NB4 (cell line): ENCODE measurements around the gene NOL9.

ENCODE experiments used
- MYC ChIP-seq: IDR thresholded peaks from 2 replicates; pipeline ENCODE4 v1.6.1; 2011; ENCODE audit warnings: low read depth, low read length
- POLR2A ChIP-seq: IDR thresholded peaks from 2 replicates; pipeline ENCODE4 v1.6.1; 2011; ENCODE audit warnings: mild to moderate bottlenecking; ENCODE audit not compliant: insufficient read length; ENCODE audit errors: extremely low read depth
- TF ChIP-seq, protein P1 (sequence below): IDR thresholded peaks from one replicate; pipeline ENCODE4 v1.5.1; 2012; ENCODE audit warnings: low read depth, low read length
- TF ChIP-seq, protein P2 (sequence below): IDR thresholded peaks from 2 replicates; pipeline ENCODE4 v1.6.1; 2011; ENCODE audit warnings: low read depth, low read length

GRCh38 chr1:6499296-6499695, 55.0 kb downstream of the NOL9 start:
- no peak for TF ChIP-seq POLR2A
- TF ChIP-seq, protein P1, sequence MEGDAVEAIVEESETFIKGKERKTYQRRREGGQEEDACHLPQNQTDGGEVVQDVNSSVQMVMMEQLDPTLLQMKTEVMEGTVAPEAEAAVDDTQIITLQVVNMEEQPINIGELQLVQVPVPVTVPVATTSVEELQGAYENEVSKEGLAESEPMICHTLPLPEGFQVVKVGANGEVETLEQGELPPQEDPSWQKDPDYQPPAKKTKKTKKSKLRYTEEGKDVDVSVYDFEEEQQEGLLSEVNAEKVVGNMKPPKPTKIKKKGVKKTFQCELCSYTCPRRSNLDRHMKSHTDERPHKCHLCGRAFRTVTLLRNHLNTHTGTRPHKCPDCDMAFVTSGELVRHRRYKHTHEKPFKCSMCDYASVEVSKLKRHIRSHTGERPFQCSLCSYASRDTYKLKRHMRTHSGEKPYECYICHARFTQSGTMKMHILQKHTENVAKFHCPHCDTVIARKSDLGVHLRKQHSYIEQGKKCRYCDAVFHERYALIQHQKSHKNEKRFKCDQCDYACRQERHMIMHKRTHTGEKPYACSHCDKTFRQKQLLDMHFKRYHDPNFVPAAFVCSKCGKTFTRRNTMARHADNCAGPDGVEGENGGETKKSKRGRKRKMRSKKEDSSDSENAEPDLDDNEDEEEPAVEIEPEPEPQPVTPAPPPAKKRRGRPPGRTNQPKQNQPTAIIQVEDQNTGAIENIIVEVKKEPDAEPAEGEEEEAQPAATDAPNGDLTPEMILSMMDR = no peak
- no peak for TF ChIP-seq MYC
- TF ChIP-seq, protein P2, sequence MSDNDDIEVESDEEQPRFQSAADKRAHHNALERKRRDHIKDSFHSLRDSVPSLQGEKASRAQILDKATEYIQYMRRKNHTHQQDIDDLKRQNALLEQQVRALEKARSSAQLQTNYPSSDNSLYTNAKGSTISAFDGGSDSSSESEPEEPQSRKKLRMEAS = no peak
